Suprapubic skin (tissue), 4 donors: Measurements from ENCODE around the gene MAN1C1. TPM values are rescaled to one million over a fixed set of nuclear protein-coding genes. Genes with fewer than 3 reads are reported as not detected.
"Not testable (repeated sequence)": the region's sequence is repeated elsewhere in the genome, so short reads cannot be mapped to it uniquely, and the experiment has no call there.

Experiments used
- DNase-seq, 2 donors: peaks; one replicate each; pipeline ENCODE4 v3.0.0-alpha.2; 2019; ENCODE audit warnings: low spot score in 2 of 2
- H3K27ac ChIP-seq: fragments of 200-600 bp; sonication (generic); one replicate; pipeline ENCODE4 v1.5.1; 2019
- H3K27me3 ChIP-seq: fragments of 200-600 bp; sonication (generic); one replicate; pipeline ENCODE4 v1.5.1; 2019
- H3K36me3 ChIP-seq: fragments of 200-600 bp; sonication (generic); one replicate; pipeline ENCODE4 v1.5.1; 2019
- H3K4me1 ChIP-seq: fragments of 200-600 bp; sonication (generic); one replicate; pipeline ENCODE4 v1.5.1; 2019
- H3K4me3 ChIP-seq: fragments of 200-600 bp; sonication (generic); one replicate; pipeline ENCODE4 v1.5.1; 2019; ENCODE audit warnings: mild to moderate bottlenecking
- H3K9me3 ChIP-seq: fragments of 200-600 bp; sonication (generic); one replicate; pipeline ENCODE4 v1.5.1; 2019
- EP300 ChIP-seq: sonication (generic); formaldehyde crosslinking; IDR thresholded peaks from one replicate; pipeline ENCODE4 v1.6.1; 2017; ENCODE audit warnings: antibody characterized with exemption
- POLR2A ChIP-seq, 2 donors: fragments of 450-650 bp; IDR thresholded peaks; one replicate each; pipeline ENCODE4 v1.6.1; 2017; ENCODE audit warnings: antibody characterized with exemption in 2 of 2, mild to moderate bottlenecking in 2 of 2, moderate library complexity in 2 of 2
- POLR2AphosphoS5 ChIP-seq, 3 donors: sonication (generic); formaldehyde crosslinking; IDR thresholded peaks; one replicate each; pipeline ENCODE4 v1.6.1; 2017; ENCODE audit warnings: antibody characterized with exemption in 3 of 3
- WGBS: methylation state at CpG from one replicate; pipeline ENCODE4 v1.1.5; 2018; 5-methylcytosine and 5-hydroxymethylcytosine counted together
- total RNA-seq, 4 donors: library from RNA; depleted of rRNA; stranded (reverse); fragments of >200 nt; gene quantifications; one replicate each; pipeline ENCODE4 v1.1.0, GENCODE V29; 2016
- TF ChIP-seq, protein P1 (sequence below), 2 donors: fragments of 200-600 bp in 1 of 2; fragments of 450-650 bp in 1 of 2; sonication (generic) in 1 of 2; IDR thresholded peaks; one replicate each; pipeline ENCODE4 v1.5.1; 2016 to 2019; ENCODE audit warnings: antibody characterized with exemption in 2 of 2, mild to moderate bottlenecking in 1 of 2, moderate library complexity in 1 of 2

MAN1C1 gene
- total RNA-seq, 4 donors from 2014 or later, result 7.3 to 15.2 (median 8.0) TPM

DNA sequence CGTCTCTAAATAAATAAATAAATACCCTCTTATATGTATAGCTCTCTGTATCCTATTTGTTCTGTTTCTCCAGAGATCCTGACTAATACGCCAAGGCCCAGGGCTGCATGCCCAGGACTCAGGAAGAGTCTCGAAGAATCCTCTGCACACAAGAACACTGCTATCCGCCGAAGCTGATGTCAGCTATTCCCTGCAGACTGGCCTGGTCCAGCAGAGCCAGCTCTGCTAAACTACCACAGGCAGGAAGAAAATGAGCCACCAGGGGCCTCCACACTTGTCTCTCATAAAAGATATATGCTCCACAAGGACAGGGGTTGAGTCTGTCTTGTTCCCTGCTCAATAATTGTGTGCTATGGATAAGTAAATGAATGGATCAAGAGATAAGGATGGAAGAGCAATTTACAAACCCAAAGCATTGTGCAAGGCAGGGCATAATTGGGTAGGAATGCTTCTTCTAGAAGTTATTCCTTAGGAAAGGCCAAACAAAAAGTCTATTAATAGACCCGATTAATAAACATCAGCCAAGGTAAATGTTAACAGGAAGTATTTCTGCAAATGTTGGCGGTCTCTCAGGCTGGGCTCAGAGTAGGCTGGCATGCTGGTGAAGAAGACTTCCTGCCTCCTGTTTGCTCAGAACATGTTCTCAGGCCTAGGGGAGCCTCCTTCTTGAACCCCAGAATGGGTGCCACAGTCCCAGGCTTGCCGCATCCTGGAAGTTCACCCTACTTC is 26.3 kb upstream of the MAN1C1 start:
- no peaks in the 10 kb centered on the region for H3K27me3 ChIP-seq
- no peak for DNase-seq
- H3K4me3 ChIP-seq, result no peak overlapping the region
- peaks cover 3% of the 10 kb centered on the region for H3K4me1 ChIP-seq
- TF ChIP-seq POLR2A (IDR thresholded peaks at IDR 0.05) (no peak), EP300 (no peak), POLR2AphosphoS5 (IDR thresholded peaks at IDR 0.05) (no peak)
- TF ChIP-seq, protein P1, sequence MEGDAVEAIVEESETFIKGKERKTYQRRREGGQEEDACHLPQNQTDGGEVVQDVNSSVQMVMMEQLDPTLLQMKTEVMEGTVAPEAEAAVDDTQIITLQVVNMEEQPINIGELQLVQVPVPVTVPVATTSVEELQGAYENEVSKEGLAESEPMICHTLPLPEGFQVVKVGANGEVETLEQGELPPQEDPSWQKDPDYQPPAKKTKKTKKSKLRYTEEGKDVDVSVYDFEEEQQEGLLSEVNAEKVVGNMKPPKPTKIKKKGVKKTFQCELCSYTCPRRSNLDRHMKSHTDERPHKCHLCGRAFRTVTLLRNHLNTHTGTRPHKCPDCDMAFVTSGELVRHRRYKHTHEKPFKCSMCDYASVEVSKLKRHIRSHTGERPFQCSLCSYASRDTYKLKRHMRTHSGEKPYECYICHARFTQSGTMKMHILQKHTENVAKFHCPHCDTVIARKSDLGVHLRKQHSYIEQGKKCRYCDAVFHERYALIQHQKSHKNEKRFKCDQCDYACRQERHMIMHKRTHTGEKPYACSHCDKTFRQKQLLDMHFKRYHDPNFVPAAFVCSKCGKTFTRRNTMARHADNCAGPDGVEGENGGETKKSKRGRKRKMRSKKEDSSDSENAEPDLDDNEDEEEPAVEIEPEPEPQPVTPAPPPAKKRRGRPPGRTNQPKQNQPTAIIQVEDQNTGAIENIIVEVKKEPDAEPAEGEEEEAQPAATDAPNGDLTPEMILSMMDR (IDR thresholded peaks at IDR 0.05), result no peak
- WGBS, result 57% methylated on average over 8 of the region's 8 CpGs
- H3K36me3 ChIP-seq, result no peaks in the 10 kb centered on the region
- no peaks in the 10 kb centered on the region for H3K9me3 ChIP-seq
- no peak overlapping the region for H3K27ac ChIP-seq

GRCh38 chr1:25593861-25594260 is 22.7 kb upstream of the MAN1C1 start:
- Histone ChIP-seq H3K9me3 (no peaks in the 10 kb centered on the region), H3K36me3 (no peaks in the 10 kb centered on the region), H3K27me3 (no peaks in the 10 kb centered on the region), H3K4me3 (no peak overlapping the region), H3K27ac (no peak overlapping the region), H3K4me1 (peaks cover 3% of the 10 kb centered on the region)
- no peak for TF ChIP-seq POLR2A (IDR thresholded peaks at IDR 0.05)
- no peak for TF ChIP-seq EP300
- TF ChIP-seq, protein P1 (IDR thresholded peaks at IDR 0.05), result no peak
- no peak for TF ChIP-seq POLR2AphosphoS5 (IDR thresholded peaks at IDR 0.05)
- 91% methylated on average over 2 of the region's 2 CpGs for WGBS
- no peak for DNase-seq

- Histone ChIP-seq H3K27me3 (no peaks in the 10 kb centered on the region), H3K36me3 (no peaks in the 10 kb centered on the region), H3K4me3 (no peak overlapping the region), H3K4me1 (no peaks in the 10 kb centered on the region), H3K9me3 (no peaks in the 10 kb centered on the region), H3K27ac (no peak overlapping the region)
- no peak for DNase-seq
- 92% methylated on average over 2 of the region's 2 CpGs for WGBS
- no peak for TF ChIP-seq POLR2AphosphoS5 (IDR thresholded peaks at IDR 0.05)
- TF ChIP-seq EP300, result no peak
- TF ChIP-seq, protein P1 (IDR thresholded peaks at IDR 0.05), result no peak
- TF ChIP-seq POLR2A (IDR thresholded peaks at IDR 0.05), result no peak
Measured at GRCh38 chr1:25594971-25595370, 21.6 kb upstream of the MAN1C1 start.

DNA sequence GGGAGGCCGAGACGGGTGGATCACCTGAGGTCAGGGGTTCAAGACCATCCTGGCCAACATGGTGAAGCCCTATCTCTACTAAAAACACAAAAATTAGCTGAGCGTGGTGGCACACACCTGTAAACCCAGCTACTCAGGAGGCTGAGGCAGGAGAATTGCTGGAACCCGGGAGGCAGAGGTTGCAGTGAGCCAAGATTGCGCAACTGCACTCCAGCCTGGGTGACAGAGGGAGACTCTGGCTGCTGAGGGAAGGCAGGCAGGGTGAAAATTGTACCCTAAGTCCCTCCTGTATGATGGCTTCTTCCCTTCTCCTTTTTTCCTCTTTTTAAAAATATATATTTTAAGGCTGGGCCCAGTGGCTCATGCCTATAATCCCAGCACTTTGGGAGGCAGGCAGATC is 19.9 kb upstream of the MAN1C1 start:
- H3K4me1 ChIP-seq, H3K36me3 ChIP-seq, DNase-seq, H3K4me3 ChIP-seq, H3K27me3 ChIP-seq, H3K9me3 ChIP-seq, H3K27ac ChIP-seq: not testable (repeated sequence)
- WGBS, result 89% methylated on average over 5 of the region's 5 CpGs

DNA sequence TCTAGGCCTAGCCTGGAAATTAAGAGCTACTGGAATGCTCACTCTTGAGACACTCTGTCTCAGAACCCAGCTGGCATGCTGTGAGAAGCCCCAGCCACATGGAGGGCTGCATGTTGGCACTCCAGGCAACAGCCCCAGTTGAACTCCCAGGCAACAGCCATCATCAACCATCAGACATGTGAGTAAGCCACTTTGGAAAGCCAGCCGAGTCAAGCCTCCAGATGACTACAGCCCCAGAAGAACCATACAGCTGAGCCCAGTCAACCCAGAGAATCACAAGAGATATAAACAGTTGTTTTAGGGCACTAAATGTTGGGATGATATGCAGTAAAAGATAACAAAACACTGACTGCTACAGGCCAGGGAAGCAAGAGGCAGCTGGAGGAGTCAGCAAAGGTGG is 17.7 kb upstream of the MAN1C1 start:
- 94% methylated on average over 1 of the region's 1 CpG for WGBS
- no peaks in the 10 kb centered on the region for H3K27me3 ChIP-seq

More for the DNA sequence above, 17.7 kb upstream of the MAN1C1 start:
- Histone ChIP-seq H3K36me3 (no peaks in the 10 kb centered on the region), H3K4me1 (no peaks in the 10 kb centered on the region), H3K4me3 (no peak overlapping the region), H3K27ac (no peak overlapping the region), H3K9me3 (no peaks in the 10 kb centered on the region)
- no peak for TF ChIP-seq POLR2AphosphoS5 (IDR thresholded peaks at IDR 0.05)
- TF ChIP-seq POLR2A (IDR thresholded peaks at IDR 0.05), result no peak
- TF ChIP-seq, protein P1 (IDR thresholded peaks at IDR 0.05), result no peak
- no peak for TF ChIP-seq EP300
- no peak for DNase-seq
